Lower leg skin (tissue), 3 donors: ENCODE measurements around the gene OR52E4.

Experiments used
- CTCF ChIP-seq, 3 donors: fragments of 450-650 bp; IDR thresholded peaks; one replicate each; pipeline ENCODE4 v1.5.1; 2016; ENCODE audit warnings: antibody characterized with exemption in 3 of 3, mild to moderate bottlenecking in 3 of 3, moderate library complexity in 2 of 3
- POLR2A ChIP-seq, 2 donors: fragments of 450-650 bp; IDR thresholded peaks; one replicate each; pipeline ENCODE4 v1.6.1; 2016 to 2017; ENCODE audit warnings: antibody characterized with exemption in 2 of 2, mild to moderate bottlenecking in 1 of 2, moderate library complexity in 1 of 2

GRCh38 chr11:5847711-5848110 lies 32.7 kb upstream of the OR52E4 start:
- TF ChIP-seq CTCF (IDR thresholded peaks at IDR 0.05) (no peak), POLR2A (IDR thresholded peaks at IDR 0.05) (no peak)
